Measurements from ENCODE around the gene CDS2. TPM values are rescaled to one million over a fixed set of nuclear protein-coding genes. Genes with fewer than 3 reads are reported as not detected.
A peak's percentile ranks its signal among the peaks of the same experiment; 100 is the strongest.

CDS2 gene
- total and polyA plus RNA-seq, 2 experiments from 2014 or later: 16.8 to 40.8 TPM

DNA sequence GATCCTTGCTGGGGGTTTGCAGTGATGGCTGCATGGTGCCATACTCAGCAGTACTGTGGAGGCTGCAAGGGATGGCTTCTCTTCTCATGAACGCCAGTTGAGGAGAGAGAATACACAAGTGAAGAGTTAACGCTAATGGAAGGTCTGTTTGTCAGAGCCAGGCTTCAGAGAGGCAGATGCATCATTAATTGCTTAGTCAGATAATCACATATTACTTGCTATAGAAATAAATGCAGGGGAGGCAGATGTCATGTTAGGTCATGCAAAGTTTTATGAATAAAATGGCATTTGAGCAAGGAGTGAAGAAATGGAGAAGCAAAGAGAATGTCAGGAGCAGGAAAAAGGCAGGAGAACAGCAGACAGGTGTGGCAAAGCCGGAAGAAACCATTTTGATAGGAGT is 51.2 kb downstream of the CDS2 start:
- H4K20me1 ChIP-seq (replicated peaks; ENCODE audit: insufficient read depth): no peaks in the 10 kb centered on the region; the same call in 1 of the 2 replicates
- ATAC-seq: no peak
- no peak overlapping the region; the same call in 2 of the 3 replicates for H3K4me3 Mint-ChIP-seq
- peaks cover 38% of the 10 kb centered on the region; the same call in 2 of the 3 replicates for H3K36me3 Mint-ChIP-seq (ENCODE audit: low read depth)
- H3F3A ChIP-seq (replicated peaks; ENCODE audit: low read depth): 0 out of 2 replicates have a peak, but pooled peaks cover 5% of the 10 kb centered on the region
- no peak overlapping the region for H2AFZ ChIP-seq
- H3K27me3 Mint-ChIP-seq (ENCODE audit: insufficient read depth, low read depth, poor library complexity): peaks cover 2% of the 10 kb centered on the region
- peaks cover 39% of the 10 kb centered on the region for H3K4me1 Mint-ChIP-seq
- no peak overlapping the region for H3K4me3 ChIP-seq
- peaks cover 4% of the 10 kb centered on the region; the same call in 1 of the 2 replicates for H3K79me2 ChIP-seq (replicated peaks; ENCODE audit: insufficient read depth)
- H3K9me3 Mint-ChIP-seq: no peaks in the 10 kb centered on the region
- peak overlapping the region; percentile 82 for H3K27ac ChIP-seq (ENCODE audit: low read depth)
- peaks cover 37% of the 10 kb centered on the region for H3K4me1 ChIP-seq (ENCODE audit: insufficient read depth)
- peak overlapping the region; percentile 30 for H3K27ac Mint-ChIP-seq
- H3K27me3 ChIP-seq (ENCODE audit: insufficient read depth): no peaks in the 10 kb centered on the region
- peak overlapping the region; percentile 21 for H3K4me2 ChIP-seq
- TF ChIP-seq EZH2phosphoT487 (IDR thresholded peaks at IDR 0.05; ENCODE audit: unreplicated experiment): no peak
- TF ChIP-seq ZNF331 (CRISPR knock-in tag; IDR thresholded peaks at IDR 0.05; ENCODE audit: low read depth): no peak
- TF ChIP-seq EZH2 (IDR thresholded peaks at IDR 0.05; ENCODE audit: low read depth, unreplicated experiment): no peak
- TF ChIP-seq, protein P1, sequence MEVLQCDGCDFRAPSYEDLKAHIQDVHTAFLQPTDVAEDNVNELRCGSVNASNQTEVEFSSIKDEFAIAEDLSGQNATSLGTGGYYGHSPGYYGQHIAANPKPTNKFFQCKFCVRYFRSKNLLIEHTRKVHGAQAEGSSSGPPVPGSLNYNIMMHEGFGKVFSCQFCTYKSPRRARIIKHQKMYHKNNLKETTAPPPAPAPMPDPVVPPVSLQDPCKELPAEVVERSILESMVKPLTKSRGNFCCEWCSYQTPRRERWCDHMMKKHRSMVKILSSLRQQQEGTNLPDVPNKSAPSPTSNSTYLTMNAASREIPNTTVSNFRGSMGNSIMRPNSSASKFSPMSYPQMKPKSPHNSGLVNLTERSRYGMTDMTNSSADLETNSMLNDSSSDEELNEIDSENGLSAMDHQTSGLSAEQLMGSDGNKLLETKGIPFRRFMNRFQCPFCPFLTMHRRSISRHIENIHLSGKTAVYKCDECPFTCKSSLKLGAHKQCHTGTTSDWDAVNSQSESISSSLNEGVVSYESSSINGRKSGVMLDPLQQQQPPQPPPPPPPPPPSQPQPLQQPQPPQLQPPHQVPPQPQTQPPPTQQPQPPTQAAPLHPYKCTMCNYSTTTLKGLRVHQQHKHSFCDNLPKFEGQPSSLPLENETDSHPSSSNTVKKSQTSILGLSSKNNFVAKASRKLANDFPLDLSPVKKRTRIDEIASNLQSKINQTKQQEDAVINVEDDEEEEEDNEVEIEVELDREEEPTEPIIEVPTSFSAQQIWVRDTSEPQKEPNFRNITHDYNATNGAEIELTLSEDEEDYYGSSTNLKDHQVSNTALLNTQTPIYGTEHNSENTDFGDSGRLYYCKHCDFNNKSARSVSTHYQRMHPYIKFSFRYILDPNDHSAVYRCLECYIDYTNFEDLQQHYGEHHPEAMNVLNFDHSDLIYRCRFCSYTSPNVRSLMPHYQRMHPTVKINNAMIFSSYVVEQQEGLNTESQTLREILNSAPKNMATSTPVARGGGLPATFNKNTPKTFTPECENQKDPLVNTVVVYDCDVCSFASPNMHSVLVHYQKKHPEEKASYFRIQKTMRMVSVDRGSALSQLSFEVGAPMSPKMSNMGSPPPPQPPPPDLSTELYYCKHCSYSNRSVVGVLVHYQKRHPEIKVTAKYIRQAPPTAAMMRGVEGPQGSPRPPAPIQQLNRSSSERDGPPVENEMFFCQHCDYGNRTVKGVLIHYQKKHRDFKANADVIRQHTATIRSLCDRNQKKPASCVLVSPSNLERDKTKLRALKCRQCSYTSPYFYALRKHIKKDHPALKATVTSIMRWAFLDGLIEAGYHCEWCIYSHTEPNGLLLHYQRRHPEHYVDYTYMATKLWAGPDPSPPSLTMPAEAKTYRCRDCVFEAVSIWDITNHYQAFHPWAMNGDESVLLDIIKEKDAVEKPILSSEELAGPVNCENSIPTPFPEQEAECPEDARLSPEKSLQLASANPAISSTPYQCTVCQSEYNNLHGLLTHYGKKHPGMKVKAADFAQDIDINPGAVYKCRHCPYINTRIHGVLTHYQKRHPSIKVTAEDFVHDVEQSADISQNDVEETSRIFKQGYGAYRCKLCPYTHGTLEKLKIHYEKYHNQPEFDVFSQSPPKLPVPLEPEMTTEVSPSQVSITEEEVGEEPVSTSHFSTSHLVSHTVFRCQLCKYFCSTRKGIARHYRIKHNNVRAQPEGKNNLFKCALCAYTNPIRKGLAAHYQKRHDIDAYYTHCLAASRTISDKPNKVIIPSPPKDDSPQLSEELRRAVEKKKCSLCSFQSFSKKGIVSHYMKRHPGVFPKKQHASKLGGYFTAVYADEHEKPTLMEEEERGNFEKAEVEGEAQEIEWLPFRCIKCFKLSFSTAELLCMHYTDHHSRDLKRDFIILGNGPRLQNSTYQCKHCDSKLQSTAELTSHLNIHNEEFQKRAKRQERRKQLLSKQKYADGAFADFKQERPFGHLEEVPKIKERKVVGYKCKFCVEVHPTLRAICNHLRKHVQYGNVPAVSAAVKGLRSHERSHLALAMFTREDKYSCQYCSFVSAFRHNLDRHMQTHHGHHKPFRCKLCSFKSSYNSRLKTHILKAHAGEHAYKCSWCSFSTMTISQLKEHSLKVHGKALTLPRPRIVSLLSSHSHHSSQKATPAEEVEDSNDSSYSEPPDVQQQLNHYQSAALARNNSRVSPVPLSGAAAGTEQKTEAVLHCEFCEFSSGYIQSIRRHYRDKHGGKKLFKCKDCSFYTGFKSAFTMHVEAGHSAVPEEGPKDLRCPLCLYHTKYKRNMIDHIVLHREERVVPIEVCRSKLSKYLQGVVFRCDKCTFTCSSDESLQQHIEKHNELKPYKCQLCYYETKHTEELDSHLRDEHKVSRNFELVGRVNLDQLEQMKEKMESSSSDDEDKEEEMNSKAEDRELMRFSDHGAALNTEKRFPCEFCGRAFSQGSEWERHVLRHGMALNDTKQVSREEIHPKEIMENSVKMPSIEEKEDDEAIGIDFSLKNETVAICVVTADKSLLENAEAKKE (CRISPR knock-in tag; IDR thresholded peaks at IDR 0.05): no peak
- TF ChIP-seq CREB1 (CRISPR knock-in tag; IDR thresholded peaks at IDR 0.05; ENCODE audit: low read depth): no peak
- TF ChIP-seq JUNB (IDR thresholded peaks at IDR 0.05; ENCODE audit: unreplicated experiment): no peak
- TF ChIP-seq POLR2AphosphoS5 (IDR thresholded peaks at IDR 0.05; ENCODE audit: low read depth): no peak
- no peak for TF ChIP-seq REST (IDR thresholded peaks at IDR 0.05; ENCODE audit: unreplicated experiment)
- no peak for TF ChIP-seq STAT1 (IDR thresholded peaks at IDR 0.05; ENCODE audit: unreplicated experiment)
- TF ChIP-seq, protein P2, sequence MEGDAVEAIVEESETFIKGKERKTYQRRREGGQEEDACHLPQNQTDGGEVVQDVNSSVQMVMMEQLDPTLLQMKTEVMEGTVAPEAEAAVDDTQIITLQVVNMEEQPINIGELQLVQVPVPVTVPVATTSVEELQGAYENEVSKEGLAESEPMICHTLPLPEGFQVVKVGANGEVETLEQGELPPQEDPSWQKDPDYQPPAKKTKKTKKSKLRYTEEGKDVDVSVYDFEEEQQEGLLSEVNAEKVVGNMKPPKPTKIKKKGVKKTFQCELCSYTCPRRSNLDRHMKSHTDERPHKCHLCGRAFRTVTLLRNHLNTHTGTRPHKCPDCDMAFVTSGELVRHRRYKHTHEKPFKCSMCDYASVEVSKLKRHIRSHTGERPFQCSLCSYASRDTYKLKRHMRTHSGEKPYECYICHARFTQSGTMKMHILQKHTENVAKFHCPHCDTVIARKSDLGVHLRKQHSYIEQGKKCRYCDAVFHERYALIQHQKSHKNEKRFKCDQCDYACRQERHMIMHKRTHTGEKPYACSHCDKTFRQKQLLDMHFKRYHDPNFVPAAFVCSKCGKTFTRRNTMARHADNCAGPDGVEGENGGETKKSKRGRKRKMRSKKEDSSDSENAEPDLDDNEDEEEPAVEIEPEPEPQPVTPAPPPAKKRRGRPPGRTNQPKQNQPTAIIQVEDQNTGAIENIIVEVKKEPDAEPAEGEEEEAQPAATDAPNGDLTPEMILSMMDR (conservative IDR thresholded peaks at IDR 0.05; ENCODE audit: low read depth in 2 of 2): no peak
- no peak for TF ChIP-seq NANOG (IDR thresholded peaks at IDR 0.05; ENCODE audit: borderline replicate concordance)
- no peak for TF ChIP-seq ZNF114 (CRISPR knock-in tag; IDR thresholded peaks at IDR 0.05)
- no peak for TF ChIP-seq ETS1 (IDR thresholded peaks at IDR 0.05)
- H3K36me3 ChIP-seq (ENCODE audit: insufficient read depth): peaks cover 15% of the 10 kb centered on the region
- no peaks in the 10 kb centered on the region for H3K9me2 ChIP-seq (ENCODE audit: insufficient read depth)
- DNase-seq (ENCODE audit: low spot score): no peak
